COLO829 (cell line): Measurements from ENCODE around the gene CDHR5.
"Not testable (repeated sequence)": the region's sequence is repeated elsewhere in the genome, so short reads cannot be mapped to it uniquely, and the experiment has no call there.

Experiments
- DNase-seq: peaks from one replicate; pipeline ENCODE4 v3.0.0; 2012; ENCODE audit warnings: low spot score

The CDHR5 gene

DNA sequence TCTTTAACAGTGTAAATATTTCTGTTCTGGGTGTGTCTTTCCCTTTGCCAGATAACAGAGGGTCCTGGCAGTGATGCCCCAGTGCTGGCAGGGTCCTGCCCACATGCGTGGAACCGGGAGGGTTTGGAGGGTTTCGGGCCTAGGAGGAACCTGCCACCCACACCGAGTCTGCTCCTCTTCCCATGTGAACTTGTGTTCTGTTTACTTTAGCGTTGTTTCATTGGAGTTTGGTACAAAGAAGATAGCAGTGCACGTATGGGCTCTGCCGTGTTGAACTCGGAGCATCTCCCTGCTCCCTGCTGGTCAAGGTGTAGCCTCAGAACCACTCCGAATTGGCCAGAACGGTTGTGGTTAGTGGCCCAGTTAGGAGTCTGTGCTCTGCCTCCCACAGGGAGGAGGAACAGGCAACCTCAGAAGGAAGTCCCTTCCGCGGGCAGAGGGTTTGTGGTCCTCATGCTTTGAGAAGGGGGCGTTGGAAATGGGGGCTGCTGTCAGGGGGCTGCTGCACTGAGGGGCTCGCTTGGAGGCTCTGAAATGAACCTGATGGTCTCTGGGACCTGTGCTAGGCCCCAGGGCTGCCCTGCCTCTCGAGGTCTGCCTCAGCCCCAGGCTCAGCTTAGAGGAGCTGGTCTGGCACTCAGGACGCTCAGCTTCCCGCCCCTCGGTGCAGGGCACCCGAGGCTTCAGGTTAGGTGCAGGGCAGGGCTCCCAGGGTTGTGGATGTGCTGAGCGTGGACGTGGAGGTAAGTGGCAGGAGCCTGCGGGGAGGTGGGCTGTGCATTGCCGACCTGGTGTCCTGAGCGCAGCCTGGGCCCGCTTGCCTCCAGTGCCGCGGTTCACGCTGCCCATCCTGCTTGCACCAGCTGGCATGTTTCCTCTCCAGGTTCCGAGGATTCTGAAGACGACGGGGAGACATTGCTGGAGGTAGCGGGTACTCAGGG is 38.1 kb downstream of the CDHR5 start:
- no peak for DNase-seq

DNA sequence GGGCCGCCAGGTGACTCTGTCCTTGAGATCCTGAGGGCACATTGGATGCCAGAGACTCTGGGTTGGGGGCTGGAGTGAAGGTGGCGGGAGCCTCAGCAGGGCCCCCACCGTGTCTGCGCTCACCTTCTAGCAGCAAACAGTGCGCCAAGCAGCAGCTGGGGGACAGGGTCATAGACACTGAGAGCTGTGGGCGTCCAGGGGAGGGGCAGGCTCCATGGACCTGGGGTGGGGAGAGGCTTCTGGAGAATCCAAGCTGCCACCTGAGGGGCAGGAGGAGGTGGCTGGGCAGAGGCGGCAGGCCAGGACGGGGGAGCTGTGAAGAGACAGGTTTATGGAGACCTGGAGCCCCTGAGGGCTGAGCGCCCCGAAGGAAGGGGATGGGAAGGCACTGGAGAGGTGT is 40.5 kb downstream of the CDHR5 start:
- DNase-seq, result no peak

DNA sequence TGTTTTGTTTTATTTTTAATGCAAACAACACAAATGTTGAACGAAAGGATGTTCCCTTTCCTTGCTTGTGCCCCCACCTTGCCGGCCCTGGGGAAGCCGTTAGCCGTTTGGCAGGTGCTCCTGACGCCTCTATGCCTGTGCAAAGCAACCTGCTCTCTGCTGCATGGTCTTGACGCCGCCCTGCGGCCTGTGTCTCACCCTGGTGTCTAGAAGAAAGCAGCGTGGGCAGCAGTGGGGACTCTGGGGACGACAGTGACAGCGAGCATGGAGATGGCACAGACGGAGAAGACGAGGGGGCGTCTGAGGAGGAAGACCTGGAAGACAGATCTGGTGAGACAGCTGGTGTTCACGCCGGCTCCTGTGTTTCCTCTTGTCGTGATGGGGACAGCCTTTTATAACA is 43.0 kb downstream of the CDHR5 start:
- DNase-seq, result no peak

DNA sequence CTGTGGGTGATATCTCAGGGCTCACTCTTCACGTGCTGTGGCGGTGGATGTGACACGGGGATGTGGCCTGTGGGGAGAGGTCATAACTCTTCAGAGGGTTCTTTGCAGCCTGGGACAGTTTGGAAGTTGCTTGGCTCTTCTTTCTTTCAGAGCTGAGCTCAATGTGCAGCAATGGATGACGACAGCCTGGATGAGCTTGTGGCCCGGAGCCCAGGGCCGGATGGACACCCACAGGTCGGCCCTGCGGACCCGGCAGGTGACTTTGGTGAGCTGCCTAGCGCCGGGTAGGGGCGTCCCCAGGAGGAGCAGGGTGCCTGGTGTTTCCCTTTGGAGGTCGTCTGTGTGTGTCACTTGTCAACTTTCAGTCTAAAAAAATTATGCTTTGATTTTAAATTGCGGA is 43.4 kb downstream of the CDHR5 start:
- DNase-seq, result no peak

DNA sequence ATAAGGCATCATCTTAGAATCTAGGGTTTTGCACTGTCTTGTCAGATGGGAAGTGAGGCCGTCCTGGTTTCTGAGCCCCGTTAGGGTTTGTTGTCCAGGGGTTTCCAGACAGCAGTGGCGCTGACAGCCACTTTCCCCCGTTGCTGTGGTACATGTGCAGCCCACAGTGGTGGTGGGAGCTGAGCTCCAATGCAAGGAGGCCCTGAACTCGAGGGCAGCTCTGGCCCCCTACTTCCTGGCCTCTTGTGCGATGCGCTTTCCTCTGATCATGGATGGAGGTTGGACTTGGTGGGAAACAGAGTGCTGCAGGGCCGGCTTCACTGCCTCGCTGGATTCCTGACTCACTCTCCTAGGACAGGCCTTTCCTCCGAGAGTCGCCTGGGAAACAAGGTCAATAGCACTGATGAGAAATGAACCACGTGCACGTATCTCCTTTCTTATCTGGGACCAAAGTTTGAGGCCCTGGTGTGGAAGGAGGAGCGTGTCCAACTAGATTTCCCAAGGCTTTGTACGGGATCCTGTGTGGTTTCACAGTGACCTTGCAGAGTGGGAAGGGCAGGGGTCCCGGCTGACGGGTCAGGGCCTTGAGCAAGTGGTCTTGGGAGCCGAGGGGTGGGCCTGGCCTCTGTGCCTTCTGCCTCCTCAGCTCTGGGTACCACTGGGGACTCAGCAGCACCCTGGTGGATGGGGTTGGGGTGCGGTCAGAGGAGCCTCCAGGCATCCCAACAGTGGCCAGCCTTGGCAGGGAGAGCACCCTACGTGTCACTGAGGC is 44.7 kb downstream of the CDHR5 start:
- DNase-seq, result no peak

DNA sequence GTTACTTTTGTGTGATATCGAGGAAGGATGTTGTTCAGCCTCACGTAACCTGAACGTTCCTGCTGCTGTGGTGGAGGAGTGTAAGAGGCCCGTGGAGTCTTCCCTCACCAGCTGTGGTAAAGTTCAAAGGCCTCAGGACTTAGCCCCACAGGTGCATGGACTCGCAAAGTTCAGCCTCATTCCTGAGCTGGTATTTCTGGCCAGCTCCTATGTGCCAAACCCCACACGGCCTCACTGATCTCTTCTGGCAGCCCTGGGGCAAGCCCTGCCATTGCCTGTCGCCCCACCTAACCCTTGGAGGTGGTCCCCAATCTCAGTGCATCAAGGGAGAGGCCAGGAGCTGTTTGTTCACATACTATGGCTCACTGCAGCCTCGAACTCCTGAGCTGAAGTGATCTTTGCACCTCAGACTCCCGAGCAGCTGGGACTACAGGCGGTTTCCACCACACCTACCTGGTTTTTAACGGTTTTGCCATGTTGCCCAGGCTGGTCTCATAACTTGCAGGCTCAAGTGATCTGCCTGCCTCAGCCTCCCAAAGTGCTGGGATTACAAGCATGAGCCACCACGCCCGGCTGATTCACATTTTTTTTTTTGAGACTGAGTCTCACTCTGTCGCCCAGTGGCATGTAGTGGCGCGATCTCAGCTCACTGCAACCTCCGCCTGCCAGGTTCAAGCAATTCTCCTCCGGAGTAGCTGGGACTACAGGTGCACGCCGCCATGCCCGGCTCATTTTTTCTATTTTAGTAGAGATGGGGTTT is 46.3 kb downstream of the CDHR5 start:
- no peak for DNase-seq

DNA sequence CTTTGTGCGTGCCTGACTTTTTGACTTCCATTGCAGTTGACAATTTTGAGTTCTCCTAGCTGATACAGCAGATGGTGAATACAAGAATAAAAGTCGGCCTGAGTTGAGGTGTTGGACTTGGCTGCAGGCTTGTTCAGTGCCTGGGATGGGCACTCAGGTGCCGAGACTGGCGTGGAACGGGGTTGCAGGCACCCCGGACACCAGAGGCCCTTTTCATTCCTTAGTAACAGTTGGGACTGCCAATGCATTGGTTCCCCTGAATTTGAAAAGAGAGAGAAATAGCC is 47.2 kb downstream of the CDHR5 start:
- DNase-seq, result no peak

DNA sequence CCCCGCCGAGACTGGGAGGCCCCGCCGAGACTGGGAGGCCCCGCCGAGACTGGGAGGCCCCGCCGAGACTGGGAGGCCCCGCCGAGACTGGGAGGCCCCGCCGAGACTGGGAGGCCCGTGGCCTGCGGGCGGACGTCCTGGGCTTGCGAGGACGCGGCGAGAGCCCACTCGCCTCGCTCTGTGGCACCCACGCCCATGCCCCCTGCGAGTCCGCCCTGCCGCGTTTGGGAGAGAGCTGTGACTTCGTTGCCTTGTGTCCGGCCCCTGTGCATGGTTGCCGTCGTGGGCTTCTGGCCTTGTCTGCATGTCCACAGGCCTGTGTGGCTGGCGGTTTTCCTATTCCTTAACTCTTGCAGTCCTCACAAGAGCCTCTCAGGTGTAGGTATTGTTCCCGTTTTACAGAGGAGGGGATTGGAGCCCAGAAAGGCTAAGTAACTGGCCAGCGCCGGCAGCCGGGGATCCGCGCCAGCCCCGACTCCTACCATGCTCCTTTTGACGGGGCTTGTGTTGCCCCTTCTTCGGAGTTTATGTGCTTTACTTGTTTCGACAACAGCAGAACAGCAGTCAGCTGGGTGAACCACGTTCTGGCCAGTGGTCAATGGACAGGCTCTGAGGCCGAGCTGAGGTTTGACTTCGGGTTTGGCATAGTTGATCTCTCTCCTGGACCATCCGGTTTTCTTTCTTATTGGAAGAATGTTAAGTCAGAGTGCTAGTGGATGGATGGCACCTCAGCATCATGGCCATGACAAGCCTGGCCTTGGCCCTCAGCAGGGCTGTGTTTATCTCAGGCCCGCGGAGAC is 47.7 kb downstream of the CDHR5 start:
- no peak for DNase-seq

DNA sequence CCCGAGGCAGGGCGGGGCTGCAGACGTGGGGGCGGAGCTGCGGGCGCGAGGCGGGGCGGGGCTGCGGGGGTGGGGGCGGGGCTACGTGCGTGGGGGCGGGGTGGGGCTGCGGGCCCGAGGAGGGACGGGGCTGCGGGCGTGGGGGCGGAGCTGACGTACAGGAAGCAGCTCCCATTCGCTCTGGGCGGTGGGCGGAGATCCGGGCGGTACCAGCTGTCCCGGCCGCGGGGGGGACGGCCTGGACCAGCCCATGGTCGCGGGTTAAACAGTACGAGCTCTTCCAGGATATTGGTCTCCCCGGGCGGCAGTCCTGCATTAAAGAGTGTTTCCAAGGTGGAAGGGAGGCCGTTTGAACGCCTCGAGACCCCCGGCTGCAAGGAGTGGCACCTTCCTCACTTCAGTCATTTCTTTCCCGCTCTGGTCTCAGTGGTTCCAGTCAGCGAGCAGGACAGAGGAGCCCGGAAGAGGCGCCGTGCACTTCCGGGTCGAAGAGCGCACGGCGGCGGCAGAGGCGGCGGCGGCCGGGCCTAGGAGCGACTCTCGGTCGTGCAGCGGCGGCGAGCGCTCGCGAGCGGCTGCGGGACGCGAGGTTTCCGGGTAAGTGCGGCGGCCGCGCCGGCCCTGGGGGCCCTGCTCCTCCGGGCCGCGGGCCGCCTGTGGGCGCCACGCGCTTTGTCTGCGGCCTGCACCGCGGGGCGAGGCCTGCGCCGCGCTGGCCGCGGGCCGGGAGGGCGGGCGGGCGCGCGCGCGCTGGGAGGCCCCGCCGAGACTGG is 48.6 kb downstream of the CDHR5 start, which contains the start of gene PHRF1:
Gene PHRF1 (plus strand): TSS at position 475 of the 773 bp plus-strand sequence. CDS start 5,043 bp downstream, outside the sequence.
- peak; percentile 98 for DNase-seq

DNA sequence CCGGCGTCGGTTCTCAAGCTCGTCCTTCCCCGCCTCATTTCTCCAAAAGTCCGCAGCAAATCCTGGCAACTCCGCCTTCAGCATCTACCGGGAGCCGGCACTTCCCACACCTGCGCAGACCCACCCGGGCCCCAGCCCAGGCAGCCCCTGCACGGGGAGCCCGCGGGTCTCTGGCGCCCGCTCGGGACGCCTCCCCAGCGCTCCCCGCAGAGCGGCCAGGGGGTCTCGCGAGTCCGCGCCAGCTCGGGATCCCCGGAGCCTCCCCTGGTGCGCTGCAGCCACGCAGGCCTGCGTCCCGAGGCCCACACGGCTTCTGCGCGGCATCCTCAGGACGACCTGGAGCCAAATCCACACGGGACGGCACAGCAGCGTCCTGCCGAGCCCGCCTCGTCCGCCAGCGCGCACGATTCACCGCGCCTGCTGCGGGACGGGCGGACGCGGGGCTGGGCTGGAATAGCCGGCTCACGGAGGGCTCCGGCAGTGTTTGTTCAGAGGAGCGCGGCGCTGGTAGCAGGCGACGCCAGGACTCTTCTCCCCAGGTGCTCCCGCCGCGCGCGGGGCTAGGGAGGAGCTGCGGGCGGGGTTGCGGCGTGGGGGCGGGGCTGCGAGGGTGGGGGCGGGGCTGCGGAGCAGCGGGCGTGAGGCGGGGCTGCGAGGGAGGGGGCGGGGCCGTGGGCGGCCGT is 49.3 kb downstream of the CDHR5 start:
- DNase-seq, result no peak

DNA sequence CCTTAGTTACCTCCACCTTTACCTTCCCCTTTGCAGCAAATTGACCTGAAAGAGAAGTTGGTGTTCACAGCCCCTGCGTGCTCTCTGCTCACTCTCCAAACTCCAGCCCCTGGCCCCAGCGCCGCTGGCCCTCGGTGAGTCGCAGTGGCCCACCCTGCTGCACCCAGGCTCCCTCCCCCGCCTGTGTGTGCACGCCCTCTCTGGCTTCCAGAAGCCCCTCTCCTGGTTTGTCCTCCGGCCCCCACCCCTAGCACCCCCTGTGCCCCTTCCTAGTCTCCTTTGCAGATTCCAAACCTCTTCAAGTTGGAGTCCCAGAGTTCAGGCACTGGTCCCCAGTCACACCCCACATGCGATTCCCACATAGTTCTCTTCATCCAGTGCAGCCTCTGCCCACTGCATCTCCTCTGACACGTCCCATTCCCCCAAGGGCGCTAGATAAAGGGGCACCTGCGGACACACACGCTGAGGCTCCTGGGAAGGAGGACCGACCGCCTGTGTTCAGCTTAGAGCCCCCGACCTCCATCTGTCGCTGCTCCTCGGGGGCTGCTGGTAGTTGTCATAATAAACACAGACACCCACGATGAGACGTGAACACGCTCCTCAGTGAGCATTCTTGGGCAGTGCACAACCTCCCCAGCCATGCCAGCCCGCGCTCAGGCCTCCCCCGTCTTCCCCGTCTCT is 50.0 kb downstream of the CDHR5 start:
- no peak for DNase-seq

DNA sequence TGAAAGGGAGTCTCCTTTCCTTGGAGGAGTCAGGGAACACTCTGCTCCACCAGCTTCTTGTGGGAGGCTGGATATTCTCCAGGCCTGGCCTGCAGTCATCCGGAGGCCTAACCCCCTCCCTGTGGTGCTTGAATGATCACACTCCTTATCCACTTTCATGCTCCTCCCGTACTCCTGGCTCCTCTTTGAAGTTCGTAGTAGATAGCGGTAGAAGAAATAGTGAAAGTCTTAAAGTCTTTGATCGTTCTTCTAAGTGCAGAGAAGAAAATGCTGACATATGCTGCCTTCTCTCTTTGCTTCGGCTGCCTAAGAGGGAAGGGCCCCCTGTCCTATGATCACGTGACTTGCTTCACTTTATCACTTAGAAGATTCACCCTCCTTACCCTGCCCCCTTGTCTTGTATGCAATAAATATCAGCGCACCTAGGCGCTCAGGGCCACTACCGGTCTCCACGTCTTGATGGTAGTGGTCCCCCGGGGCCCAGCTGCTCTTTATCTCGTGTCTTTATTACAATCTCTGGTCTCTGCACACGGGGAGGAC is 50.7 kb downstream of the CDHR5 start:
- not testable (repeated sequence) for DNase-seq

DNA sequence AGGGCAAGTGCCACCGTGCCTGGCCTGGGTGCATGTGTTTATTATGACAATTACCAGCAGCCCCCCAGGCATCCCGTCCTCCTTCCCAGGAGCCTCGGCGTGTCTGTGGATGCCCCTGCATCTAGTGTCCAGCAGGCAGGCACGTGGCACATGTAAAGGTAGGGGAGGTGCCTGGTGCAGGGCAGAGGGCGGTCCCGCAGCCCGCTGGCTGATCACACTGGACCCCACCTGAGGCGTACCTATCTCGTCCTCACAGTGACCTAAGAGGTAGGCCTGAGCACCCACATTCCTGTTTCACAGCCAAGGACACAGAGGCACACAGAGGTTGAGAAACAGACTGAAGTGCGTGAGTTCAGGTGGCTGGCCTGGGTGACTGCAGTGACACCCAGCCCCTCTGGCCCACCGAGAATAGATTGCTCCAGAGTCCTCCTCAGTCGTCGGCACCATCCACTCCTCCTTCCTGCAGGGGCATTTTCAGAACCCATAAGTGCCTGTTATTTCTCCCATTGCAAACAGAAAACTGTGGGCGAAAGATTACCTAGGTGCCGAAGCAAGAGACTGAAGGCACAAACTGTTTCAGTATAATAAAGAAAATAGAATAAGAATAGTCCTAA is 51.5 kb downstream of the CDHR5 start:
- no peak for DNase-seq

DNA sequence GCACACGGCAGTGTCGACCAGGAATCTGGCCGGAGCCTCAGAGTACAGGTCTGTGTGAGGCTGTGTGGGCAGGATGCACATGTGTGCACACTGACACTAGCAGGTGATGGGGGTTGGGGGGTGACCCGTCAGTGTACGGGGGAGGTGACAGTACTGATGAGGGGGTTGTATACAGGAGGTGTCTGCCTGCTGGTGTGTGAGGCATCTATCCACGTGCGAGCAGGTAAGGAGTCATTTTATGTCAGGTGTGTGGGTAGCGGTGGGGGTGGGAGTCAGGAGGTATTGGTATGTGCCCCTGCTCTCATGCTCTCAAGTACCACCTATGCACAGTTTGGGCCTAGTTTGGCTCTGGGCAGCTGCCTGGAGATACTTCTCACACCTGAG is 53.0 kb downstream of the CDHR5 start:
- no peak for DNase-seq

DNA sequence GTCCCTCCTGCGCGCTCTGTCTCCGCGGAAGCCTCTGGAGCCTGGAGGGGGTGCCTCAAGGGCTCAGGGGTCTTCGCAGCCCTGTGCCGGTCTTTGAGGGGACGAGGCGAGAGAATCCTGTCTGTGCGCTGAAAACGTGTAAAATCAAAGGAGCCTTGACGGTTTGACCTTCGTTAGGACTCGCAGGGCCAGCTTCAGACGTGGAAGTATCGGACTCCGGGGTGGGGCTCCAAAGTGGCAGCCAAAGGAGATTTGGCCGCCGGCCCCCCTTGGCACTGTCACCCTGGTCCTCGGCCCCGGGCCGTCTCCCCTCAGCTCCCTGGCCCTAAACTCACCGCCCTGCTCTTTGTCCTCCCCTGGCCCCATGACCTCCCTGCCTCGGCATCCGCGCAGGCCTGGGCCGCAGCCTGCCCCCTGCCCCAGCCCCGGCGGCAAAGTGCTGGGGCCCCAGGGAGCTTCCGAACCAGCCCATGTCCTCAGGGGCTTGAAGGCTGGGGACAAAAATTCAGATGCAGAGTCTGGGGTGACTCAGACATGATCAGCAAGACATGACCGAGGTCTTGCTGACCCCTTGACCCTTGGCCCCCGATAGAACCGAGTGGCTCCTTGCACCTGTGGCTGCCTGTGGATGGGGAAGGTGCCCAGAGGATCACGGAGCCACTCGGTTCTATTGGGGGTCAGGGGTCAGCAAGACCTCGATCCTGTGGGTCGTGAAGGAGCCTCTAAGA is 55.4 kb downstream of the CDHR5 start:
- no peak for DNase-seq

DNA sequence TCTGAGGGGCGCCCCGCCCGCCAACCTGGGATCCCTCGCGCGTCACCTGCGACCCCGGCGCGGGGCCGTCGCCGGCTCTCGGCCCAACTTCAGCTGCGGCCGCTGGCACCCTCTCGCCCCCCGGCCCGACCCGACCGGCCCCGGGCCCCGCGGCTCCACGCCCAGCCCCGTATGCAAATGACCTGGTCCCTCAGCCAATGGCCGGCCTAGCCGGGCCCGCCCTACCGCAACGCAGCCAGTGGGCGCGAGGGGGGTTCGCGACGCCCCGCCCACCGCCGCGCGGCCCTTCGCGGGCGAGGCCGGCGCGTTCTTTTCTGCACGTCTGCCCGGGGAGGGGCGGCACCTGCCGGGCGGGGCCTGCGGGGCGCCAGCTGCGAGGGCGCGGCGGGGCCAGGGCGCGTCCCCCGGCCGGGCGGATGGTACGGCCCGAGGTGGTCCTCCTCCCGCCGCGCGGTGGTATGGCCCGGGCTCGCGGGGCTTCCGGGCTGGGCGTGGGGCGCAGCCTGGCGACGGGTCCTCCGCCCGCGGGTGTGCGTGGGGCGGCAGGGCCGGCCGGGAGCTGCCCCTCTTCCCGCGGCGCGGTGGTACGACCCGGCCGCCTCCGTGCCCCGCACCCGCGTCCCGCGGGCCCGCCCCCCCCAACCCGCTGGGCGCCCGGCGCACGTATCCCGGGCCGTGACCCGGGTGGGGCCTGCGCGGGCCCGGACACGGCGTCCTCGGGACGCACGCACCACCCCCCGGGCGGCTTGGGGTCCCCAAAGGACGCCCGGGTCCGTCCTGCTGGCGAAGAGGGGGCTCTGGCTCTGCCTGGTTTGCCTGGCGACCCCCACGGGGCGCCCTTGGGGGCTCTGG is 56.2 kb downstream of the CDHR5 start:
- DNase-seq, result peak; percentile 96

DNA sequence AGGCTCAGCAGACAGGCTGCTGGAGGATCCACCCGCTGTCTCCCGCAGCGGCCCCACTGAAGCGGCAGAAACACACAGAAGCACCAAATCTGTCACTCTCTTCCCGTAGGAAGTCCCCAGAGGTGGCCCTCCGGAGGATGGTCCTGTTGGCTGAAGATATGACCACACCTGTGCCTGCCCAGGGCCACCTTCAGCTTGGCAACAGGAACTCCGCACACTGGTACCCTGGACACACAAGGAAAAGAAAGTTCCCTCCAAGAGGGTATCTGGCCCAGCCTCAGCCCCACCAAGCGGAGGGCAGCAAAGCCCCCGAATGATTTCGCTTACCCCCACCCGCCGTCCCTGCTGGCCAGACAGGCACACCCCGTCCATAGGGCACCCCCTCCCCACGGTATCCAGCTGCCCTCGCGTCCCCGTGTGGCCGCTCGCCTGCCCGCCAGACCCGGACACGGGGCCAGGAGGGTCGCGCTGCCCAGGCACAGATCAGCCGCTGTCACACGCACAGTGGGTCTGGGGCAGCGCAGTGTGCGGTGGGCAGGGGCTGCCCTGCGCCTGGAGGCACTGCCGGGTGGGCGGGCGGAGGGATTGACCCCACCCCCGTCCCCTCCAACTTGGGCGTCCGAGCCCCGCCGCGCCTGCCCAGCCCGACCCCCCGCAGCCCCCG is 57.0 kb downstream of the CDHR5 start:
- no peak for DNase-seq
